NCI-H748 (cell line): ENCODE results near the gene FBXO28.

ENCODE experiments used
- DNase-seq: peaks from one replicate; lab custom pipeline; 2025; ENCODE audit not compliant: unreplicated experiment; lab: John Stamatoyannopoulos, UW

The FBXO28 gene

DNA sequence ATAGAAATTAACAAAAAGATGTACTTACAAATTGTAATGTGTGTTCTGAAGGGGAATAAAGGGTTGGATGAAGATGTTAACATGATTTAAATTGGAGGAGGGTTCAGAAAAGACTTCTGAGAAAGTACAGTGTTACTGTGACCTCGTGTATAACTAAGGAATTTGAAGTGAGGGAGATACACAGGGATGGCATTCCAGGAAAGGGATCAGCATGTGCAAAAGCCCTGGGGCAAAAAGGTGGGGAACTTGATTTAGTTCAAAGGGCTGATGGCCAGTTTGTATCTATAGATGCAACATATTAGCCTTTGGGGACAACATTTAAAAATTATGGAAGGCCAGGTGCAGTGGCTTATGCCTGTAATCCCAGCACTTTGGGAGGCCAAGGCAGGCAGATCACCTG lies 35.8 kb downstream of the FBXO28 start:
- no peak for DNase-seq

DNA sequence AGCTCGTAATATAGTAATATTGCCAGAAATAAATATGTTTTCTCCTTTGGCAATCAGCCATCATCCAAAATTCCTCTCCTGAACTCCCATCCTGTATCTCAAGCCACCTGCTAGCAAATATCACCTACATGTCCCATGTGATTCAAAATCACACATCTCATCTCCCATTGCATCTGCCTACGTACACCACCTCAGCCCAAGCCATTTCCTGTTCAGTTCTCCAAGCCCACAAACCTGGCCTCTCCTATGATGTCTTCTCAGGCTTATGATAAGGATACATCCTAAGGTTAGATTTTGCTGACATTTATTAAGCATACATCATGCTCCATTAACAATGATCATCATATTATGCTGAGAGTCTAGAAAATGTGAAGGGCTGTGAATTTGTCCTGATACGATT lies 37.2 kb downstream of the FBXO28 start:
- DNase-seq: no peak

DNA sequence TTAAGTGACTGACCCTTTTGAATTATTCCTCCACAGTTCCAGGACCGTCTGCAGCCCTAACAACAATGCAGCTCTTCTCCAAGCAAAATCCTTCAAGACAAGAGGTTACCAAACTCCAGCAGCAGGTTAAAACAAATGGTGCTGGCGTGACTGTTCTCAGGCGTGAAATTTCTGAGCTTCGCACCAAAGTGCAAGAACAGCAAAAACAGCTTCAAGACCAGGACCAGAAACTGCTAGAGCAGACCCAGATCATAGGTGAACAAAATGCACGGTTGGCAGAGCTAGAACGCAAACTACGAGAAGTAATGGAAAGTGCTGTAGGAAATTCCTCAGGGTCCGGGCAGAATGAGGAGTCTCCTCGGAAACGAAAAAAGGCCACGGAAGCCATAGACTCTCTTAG lies 43.4 kb downstream of the FBXO28 start:
- no peak for DNase-seq

DNA sequence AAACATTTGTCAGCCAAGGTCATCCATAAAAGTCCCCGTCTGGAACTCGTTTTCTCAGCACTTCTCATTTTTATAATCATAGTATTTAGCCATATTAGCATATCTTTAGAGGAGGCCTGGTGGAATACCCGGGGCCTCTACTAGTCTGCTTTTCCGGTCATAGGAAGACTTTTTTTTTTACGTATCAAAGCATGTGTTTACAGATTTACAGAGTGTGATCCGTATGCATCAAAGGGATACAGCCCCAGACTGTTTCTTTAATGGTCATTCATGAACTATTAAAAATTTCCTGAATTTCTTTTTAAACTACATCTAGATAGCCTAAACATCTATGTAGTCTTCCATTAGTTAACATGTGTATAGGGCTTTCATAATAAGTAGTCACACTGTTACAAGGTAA lies 45.6 kb downstream of the FBXO28 start:
- no peak for DNase-seq

DNA sequence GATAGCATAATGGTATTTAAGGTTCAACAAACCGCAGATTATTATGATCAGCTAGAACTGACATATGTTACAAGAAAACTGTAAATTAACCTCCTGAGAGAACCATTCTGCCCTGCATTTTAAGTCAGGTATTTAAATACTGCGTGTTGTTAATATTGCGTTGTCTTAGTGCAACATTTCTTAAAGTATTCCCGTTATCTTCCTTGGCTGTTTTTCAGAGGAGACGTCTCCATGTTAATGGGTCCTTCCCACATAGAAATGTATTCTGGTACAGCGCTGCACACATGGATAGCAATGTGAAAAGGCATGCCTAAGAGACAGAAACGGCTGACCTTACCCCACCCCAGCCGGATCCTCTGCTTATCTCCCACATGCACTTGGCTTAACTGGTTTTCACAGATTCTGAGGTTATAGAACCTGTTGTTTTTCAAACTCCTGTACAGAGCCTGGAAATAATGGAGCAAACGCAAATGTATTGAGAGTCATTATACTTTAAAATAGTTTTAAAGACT lies 46.3 kb downstream of the FBXO28 start:
- DNase-seq: no peak

DNA sequence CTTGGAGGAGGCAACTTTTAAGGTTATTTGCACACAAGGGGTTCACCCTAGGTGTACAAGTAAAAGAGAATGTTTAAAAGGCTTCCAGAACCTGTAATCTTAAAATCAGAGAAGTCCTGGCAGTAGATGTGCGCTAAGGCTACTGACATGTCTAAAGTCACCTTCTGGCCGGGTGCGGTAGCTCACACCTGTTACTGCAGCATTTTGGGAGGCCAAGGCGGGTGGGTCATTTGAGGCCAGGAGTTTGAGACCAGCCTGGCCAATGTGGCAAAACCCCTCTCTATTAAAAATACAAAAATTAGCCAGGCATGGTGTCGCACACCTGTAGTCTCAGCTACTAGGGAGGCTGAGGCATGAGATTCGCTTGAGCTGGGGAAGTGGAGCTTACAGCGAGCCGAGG lies 48.9 kb downstream of the FBXO28 start:
- no peak for DNase-seq

DNA sequence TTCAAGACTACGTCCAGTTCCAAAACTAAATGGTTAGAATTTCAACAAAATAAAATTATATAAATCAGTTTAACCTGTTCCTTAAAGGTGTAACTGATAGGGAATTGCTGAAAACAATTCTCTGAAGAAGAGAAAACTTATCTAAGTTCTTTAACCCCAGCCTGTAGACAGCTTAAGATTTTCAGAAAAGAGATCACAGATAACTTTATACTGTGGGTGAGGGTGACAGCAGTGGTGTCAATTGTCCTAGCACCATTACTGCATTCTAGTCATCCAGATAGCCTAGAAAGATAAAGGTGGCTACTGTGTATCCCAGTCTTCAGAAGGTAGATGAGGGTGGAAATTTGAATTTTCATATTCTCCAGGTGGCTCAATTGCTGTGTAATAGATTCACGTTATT lies 49.4 kb downstream of the FBXO28 start:
- no peak for DNase-seq

DNA sequence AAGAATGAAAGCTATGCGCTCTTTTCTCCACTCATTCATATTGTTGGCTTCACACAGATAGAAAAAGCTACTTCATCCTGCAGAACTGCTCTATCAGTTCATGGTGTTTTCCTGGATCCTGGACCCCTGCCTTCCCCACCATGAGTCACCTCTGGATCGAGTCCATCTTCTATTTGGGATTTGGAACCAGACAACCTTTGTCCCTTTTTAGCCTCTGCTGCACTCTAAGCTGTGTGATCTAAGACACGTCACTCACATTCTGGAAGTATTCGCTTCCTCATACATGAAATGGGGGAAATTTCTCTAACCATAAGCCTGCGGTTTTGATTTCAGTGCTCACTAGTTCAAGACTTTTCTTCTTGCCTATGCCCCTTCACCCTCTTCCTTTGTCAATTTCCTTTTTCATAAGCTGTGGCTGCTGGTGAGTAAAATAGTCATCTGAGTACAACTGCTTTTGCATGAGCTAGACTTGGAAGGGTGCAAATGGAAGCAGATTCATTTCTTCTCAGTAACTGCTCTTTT lies 55.0 kb downstream of the FBXO28 start:
- no peak for DNase-seq

DNA sequence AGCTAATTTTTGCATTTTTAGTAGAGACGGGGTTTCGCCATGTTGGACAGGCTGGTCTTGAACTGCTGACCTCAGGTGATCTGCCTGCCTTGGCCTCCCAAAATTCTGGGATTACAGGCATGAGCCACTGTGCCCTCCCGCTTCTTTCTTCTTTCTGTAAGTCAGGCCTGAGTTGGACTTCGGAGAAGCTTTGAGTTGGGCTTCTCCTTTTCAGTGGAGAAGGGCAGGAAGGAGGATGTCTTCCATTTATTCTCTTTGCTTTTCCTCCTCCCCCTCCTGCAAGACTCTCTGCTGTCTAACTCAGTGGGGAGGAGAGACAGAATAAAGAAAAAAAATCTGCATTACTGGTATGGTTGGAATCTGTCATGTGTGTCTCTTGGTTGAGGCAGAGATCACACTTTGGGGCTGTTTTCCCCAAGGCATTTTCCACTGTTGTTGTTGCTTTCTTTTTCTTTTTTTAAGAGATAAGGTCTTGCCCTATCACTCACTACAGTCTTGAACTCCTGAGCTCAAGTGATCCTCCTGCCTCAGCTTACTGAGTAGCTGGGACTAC lies 55.9 kb downstream of the FBXO28 start:
- no peak for DNase-seq

DNA sequence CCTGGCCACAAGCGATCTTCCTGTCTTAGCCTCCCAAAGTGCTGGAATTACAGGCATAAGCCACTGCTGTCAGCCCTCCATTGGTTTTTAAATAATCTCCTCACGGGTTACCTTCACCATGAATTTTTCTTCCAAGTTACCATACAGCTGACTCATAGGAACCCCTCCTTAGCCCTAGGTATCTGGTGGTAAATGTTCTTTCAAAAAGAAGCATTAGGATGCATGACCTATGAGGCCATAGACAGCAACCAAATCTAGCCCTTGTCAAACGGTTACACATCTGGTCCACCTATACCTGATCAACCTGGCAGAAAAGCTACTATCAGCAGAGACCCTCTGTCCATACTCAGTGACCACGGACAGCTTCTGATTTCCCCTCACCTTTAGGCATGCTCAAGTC lies 56.4 kb downstream of the FBXO28 start:
- DNase-seq: no peak

DNA sequence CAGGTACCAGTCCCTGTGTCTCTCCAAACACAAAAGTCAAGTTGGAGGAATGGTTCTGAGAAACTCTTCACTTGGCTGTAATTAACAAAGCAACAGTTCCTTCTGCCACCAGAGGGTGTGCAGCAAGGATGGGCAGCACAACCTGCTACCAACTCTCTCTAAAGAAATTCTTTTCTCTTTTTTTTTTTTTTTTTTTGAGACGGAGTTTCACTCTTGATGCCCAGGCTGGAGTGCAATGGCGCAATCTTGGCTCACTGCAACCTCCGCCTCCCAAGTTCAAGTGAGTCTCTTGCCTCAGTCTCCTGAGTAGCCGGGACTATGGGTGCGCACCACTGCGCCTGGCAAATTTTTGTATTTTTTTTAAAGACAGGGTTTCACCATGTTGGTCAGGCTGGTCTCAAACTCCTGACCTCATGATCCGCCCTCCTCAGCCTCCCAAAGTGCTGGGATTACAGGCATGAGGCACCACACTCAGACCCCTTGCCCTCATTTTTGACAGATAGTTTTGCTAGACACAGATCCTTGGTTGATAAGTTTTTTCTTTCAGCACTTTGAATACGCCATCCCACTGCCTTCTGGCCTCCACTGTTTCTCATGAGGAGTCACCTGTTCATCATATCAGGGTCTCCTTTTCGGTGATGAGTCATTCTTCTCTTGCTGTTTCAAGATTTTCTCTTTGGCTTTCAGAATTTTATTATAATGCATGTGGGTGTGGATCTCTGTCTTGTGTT lies 57.0 kb downstream of the FBXO28 start:
- DNase-seq: no peak

DNA sequence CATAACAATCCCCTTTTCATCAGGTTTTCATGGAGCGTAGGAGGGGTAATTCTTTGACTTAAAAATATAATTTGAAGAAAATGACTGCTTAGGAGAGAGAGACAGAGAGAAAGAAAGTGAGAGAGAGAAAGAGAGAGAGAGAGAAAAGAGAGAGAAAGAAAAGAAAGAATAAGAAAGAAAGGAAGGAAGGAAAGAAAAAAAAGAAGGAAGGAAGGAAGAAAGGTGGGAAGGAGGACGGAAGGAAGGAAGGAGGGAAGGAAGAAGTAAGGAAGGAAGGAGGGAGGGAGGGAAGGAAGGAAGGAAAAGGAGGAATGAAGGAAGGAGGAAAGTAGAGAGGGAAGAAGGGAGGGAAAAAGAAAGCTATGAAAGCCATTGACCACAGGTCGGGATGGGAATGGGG lies 58.3 kb downstream of the FBXO28 start:
- no peak for DNase-seq

DNA sequence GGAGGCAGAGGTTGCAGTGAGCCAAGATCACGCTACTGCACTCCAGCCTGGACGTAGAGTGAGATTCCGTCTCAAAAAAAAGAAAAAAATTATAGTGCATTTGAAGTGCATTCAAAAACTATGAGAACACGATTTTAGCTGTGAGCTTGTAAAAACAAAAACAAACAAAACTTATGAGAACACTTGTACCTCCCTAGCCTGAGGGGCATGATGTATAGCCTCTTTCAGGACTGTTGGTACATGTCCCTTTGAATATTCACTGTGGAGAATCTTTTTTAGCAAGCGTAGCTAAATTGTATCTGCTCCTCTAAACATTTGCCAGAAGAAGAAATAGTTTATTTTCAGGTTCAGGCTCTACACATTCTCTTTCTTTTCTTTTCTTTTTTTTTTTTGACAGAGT lies 59.6 kb downstream of the FBXO28 start:
- no peak for DNase-seq

DNA sequence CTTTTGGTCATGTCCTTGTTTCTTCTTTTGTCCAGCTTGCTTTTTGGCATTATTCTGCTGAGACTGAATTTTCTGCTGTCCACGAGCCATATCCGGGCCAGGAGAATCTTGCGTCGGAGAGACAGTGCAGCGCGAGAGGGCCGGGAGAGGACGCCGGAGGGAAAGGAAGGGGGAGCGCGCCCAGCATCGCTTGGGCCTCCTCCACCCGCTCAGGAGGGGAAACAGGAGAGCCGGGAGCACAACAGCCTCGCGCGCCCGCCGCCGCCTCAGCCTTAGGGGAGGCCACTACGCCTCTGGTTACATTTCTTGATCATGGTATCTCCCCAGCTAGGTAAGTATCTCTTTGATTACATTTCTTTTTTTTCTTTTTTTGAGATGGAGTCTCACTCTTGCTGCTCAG lies 61.7 kb downstream of the FBXO28 start:
- no peak for DNase-seq

DNA sequence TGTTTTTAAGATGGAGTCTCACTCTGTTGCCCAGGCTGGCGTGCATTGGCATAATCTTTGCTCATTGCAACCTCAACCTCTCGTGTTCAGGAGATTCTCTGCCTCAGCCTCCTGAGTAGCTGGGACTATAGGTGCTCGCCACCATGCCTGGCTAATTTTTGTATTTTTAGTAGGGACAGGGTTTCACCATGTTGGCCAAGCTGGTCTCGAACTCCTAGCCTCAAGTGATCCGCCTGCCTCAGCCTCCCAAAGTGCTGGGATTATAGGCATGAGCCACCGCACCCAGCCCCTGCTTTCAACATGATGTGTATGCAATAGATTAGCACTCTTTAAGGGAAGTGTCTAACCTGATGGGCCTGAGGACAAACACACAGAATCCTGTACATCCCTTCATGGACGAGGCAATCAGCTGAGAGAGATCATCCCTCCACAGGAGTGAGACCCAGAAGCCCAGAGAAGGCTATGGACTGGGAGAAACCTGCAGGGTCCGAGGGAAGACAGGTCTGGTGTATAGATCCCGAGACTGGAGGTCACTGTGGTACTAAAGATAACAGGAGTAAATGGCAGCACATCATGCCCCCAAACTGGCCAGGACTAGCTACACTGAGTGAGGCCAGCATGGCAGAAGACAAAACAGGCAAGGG lies 63.6 kb downstream of the FBXO28 start:
- no peak for DNase-seq

DNA sequence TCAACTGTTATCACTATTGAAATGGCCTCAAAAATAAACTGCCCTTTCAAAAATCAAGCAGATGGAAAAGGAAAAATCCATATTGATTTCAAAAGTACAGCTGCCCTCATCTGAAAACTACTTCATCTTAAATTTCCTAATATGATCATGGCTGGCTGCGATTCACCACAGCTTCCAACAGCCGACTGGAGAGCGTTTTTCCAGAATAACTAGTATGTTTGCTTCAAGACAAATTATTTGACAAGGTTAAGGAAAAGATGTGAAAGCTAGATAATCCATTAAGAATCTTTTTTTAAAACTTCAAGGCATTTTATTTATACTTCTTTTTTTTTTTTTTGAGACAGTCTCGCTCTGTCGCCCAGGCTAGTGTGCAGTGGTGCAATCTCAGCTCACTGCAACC lies 65.0 kb downstream of the FBXO28 start:
- DNase-seq: no peak

DNA sequence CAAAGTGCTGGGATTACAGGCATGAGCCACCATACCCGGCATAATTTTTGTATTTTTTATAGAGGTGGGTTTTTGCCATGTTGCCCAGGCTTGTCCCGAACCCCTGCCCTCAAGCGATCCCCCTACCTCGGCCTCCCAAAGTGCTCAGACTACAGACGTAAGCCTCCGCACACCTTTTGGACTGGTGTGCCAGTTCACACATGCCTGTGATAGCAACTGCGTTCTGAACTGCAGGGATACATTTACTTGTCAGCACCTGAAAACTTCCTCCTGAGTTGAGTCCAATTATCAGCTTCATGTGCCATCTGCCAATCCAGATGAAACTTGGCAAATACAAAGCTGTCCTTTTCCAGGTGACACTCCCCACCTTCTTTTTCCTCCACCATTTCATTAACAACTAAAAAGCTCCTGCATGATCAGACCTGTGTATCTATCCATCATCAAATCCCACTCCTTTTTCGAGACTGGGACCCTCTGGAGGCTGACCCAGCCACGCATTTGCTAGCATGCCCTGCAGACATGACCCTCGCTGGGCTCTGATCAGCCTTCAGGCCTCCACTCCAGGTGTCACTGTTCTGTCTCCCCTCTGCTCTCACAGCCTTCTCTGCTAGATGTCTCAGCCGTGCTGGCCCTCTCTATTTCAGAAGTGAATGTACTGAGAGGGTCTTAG lies 67.0 kb downstream of the FBXO28 start:
- DNase-seq: no peak

DNA sequence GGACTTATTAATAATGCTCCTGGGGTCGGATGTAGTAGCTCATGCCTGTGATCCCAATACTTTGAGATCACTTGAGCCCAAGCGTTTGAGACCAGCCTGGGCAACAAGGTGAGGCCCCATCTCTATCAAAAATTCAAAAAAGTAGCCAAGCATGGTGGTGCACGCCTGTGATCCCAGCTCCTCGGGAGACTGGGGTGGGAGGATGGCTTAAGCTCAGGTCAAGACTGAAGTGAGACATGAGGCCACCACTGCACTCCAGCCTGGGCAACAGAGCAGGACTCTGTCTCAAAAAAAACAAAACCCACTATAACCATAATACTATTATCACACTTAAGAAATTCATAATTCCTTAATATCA lies 67.5 kb downstream of the FBXO28 start:
- no peak for DNase-seq

DNA sequence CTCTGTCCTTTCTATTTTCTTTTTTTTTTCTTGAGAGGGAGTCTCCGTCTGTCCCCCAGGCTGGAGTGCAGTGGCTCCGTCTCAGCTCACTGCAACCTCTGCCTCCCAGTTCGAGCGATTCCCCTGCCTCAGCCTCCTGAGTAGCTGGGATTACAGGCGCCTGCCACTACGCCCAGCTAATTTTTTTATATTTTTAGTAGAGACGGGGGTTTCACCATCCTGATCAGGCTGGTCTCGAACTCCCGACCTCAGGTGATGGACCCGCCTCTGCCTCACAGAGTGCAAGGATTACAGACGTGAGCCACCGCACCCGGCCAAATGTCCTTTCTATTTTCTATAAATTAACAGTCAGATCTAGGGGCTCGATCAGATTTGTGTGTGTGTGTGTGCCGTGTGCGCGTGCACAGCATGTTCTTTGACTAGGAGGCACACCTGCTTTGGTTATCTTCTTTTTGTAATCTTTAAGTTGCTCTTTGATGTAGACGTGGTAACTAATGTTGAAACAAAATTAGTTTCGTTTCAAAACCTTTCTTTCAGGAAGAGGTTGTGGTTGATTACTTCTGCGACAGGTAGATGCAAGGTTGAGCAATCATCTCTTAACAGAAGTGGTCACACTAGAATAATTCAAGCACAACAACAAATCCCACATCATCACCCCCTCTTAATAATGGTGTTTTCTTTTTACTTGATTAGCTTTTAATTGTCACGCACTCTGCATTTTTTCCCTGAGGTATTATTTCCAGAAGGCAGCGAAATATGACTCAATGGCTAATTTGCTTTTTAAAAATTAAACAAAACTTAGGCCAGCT lies 68.3 kb downstream of the FBXO28 start:
- DNase-seq: peak; percentile 34

DNA sequence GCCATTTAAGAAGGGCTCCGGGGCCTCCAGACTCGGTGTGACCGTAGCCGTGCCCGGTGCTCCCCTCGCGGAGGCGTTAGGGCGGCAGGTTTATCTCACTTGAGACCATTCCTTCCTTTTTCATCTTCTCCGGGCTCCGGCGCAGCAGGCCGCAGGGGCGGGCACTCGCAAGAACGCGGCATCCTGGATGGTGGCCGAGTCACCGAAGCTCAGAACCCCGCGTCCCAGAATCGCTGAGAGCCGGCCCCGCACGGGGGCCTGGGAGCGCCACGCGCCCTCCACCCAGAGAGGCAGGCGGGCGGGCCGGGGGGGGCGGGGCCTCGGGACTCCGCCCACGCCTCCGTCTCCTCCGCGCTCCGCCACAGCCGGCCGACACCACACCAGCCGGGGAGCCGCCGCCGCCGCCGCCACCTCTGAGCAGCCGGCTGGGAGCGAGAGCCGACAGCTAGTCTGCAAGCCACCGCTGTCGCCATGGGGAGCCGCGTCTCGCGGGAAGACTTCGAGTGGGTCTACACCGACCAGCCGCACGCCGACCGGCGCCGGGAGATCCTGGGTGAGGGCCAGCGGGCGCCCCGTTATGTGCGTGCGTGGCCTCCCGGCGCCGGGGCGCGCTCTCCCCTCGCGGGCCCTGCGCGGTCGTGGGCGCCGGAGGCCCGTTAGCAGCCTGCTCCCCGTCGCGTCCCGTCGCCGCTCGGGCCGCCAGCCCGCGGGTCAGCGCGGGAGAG lies 69.1 kb downstream of the FBXO28 start, which contains the start of gene DEGS1:
TSS of gene DEGS1 (plus strand) at position 375 of the 725 bp plus-strand sequence. CDS start at position 472, 97 bp downstream.
- peak; percentile 87 for DNase-seq
